Body of pancreas (tissue), 4 donors: Measurements from ENCODE around the gene FRAS1. TPM values are rescaled to one million over a fixed set of nuclear protein-coding genes. Genes with fewer than 3 reads are reported as not detected.

ENCODE experiments used
- ATAC-seq: fragments of 150-250 bp; one replicate; pipeline ENCODE4 v1.9.1; 2016
- DNase-seq, 4 donors: peaks; one replicate each; pipeline ENCODE4 v3.0.0-alpha.2; 2019
- H3K27ac ChIP-seq, 4 donors: fragments of 200-600 bp; sonication (generic); 1 replicate in 3 of 4; 2 replicates in 1 of 4; pipeline versions ENCODE4 v1.5.1 to v1.6.1; 2016 to 2019; ENCODE audit warnings: mild to moderate bottlenecking in 1 of 4, mixed read lengths in 1 of 4, moderate library complexity in 1 of 4
- H3K27me3 ChIP-seq, 2 donors: fragments of 200-600 bp; sonication (generic); one replicate each; pipeline ENCODE4 v1.6.0; 2016; ENCODE audit warnings: mild to moderate bottlenecking in 1 of 2
- H3K36me3 ChIP-seq, 2 donors: fragments of 200-600 bp; sonication (generic); replicated peaks in 1 of 2; 2 replicates each; pipeline ENCODE4 v1.5.1; 2016; ENCODE audit warnings: low read depth in 2 of 2; ENCODE audit not compliant: insufficient read depth in 1 of 2
- H3K4me1 ChIP-seq: fragments of 200-600 bp; sonication (generic); one replicate; pipeline ENCODE4 v1.6.0; 2016
- H3K4me3 ChIP-seq, 2 donors: fragments of 200-600 bp; sonication (generic); 1 replicate in 1 of 2; 2 replicates in 1 of 2; pipeline ENCODE4 v1.5.1; 2016 to 2019
- H3K9me3 ChIP-seq, 3 donors: fragments of 200-600 bp; sonication (generic); 1 replicate in 2 of 3; 2 replicates in 1 of 3; pipeline ENCODE4 v1.5.1; 2016
- CTCF ChIP-seq, 7 experiments: fragments of 450-650 bp in 4 of 7; fragments of 200-600 bp in 3 of 7; sonication (generic) in 3 of 7; IDR thresholded peaks; one replicate each; pipeline ENCODE4 v1.5.1; 2016 to 2019; ENCODE audit warnings: antibody characterized with exemption in 7 of 7
- POLR2A ChIP-seq, 3 donors: fragments of 450-650 bp; IDR thresholded peaks; one replicate each; pipeline ENCODE4 v1.6.1; 2016; ENCODE audit warnings: antibody characterized with exemption in 3 of 3, mild to moderate bottlenecking in 2 of 3
- WGBS, 2 donors: methylation state at CpG; one replicate each; pipeline ENCODE4 v1.1.5; 2017; 5-methylcytosine and 5-hydroxymethylcytosine counted together
- intact Hi-C: fragments of 100-400 bp; cut with DNase I; formaldehyde crosslinking; loops from one replicate; pipeline ENCODE4 v1.15.1; 2023
- total RNA-seq, 2 donors: library from RNA; depleted of rRNA; stranded (reverse); fragments of >200 nt; gene quantifications; one replicate each; pipeline ENCODE4 v1.1.0, GENCODE V29; 2016

FRAS1 gene
- total RNA-seq, 2 donors from 2014 or later, result 22.6 to 24.4 TPM

GRCh38 chr4:78534286-78534955 lies 477.3 kb downstream of the FRAS1 start:
- peak; percentile 23 to 58 (median 48) for DNase-seq
- H3K4me3 ChIP-seq, result no peak overlapping the region
- intact Hi-C loops, result no loop called here
- WGBS, 2 donors, result 66 to 71% methylated on average over 4 of the region's 4 CpGs
- H3K27me3 ChIP-seq, result no peaks in the 10 kb centered on the region
- peak; percentile 95 for ATAC-seq
- no peaks in the 10 kb centered on the region for H3K36me3 ChIP-seq
- peaks cover 7% of the 10 kb centered on the region for H3K4me1 ChIP-seq
- TF ChIP-seq CTCF (IDR thresholded peaks at IDR 0.05) (no peak), POLR2A (IDR thresholded peaks at IDR 0.05) (peak in 1 of 3 donors; percentile 4)
- H3K27ac ChIP-seq, result peak overlapping the region; percentile 44 to 80 (median 77)
- H3K9me3 ChIP-seq, result no peaks in the 10 kb centered on the region

GRCh38 chr4:78542373-78542772 lies 485.2 kb downstream of the FRAS1 start:
- Histone ChIP-seq H3K4me3 (no peak overlapping the region), H3K27me3 (no peaks in the 10 kb centered on the region), H3K27ac (no peak overlapping the region), H3K4me1 (peaks cover 32% of the 10 kb centered on the region), H3K9me3 (no peaks in the 10 kb centered on the region), H3K36me3 (no peaks in the 10 kb centered on the region)
- ATAC-seq (no peak), DNase-seq (no peak)
- intact Hi-C loops, result no loop called here
- WGBS, 2 donors, result 91 to 96% methylated on average over 5 of the region's 5 CpGs
- TF ChIP-seq CTCF (IDR thresholded peaks at IDR 0.05), result no peak
- TF ChIP-seq POLR2A (IDR thresholded peaks at IDR 0.05), result no peak

GRCh38 chr4:78543424-78544125 lies 486.5 kb downstream of the FRAS1 start:
- no peak for ATAC-seq
- Histone ChIP-seq H3K4me1 (peaks cover 32% of the 10 kb centered on the region), H3K27ac (peak overlapping the region in 1 of 4 donors; percentile 36), H3K36me3 (no peaks in the 10 kb centered on the region), H3K4me3 (no peak overlapping the region), H3K9me3 (no peaks in the 10 kb centered on the region), H3K27me3 (no peaks in the 10 kb centered on the region)
- TF ChIP-seq POLR2A (IDR thresholded peaks at IDR 0.05), result no peak
- TF ChIP-seq CTCF (IDR thresholded peaks at IDR 0.05), result no peak
- intact Hi-C loops, result no loop called here
- 53 to 56% methylated on average over 2 of the region's 2 CpGs for WGBS, 2 donors
- no peak for DNase-seq

- 61 to 72% methylated on average over 2 of the region's 2 CpGs for WGBS, 2 donors
- TF ChIP-seq POLR2A (IDR thresholded peaks at IDR 0.05) (no peak), CTCF (IDR thresholded peaks at IDR 0.05) (no peak)
- Histone ChIP-seq H3K4me3 (no peak overlapping the region), H3K9me3 (no peaks in the 10 kb centered on the region), H3K4me1 (peaks cover 32% of the 10 kb centered on the region), H3K27me3 (no peaks in the 10 kb centered on the region), H3K36me3 (no peaks in the 10 kb centered on the region), H3K27ac (peak overlapping the region; percentile 0 to 64 (median 48))
- ATAC-seq (no peak), DNase-seq (no peak)
- intact Hi-C loops, result no loop called here
These were observed 487.6 kb downstream of the FRAS1 start for GRCh38 chr4:78544678-78545077.
